ENCODE measurements around the gene BCKDK. TPM values are rescaled to one million over a fixed set of nuclear protein-coding genes. Genes with fewer than 3 reads are reported as not detected.

Gene BCKDK
- total and polyA plus RNA-seq, 2 of the 8 experiments (the other 6 are each of a cell fraction or from before 2014, with no cell fraction given): 49.6 to 77.1 TPM

DNA sequence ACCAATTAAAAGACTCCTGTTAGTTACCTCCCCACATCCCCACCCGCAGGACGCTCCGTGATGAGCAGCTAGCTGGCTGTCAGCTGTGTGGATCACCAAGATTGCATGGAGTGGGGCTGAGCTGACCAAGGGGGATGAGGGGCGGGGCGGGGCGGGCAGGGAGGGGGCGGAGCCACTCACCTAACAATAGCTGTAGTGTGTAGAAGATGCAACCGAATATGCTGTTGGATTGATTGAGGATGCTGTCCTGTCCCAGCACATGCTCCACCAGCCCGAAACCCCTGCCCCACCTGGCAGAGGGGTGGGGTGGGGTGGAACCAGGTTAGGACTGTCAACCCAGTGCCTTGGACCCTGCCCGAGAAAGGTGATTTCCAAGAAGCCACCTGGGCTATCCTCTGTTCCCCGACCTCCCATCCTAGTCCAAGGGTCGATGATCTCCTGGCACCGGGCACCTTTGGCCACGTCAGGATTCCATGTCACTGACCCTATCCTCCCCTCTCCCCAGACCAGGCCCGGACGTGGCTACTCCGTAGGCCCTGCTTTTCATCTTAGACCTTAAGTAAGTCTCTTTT, 15.0 kb upstream of the BCKDK start:
- FAIRE-seq (no peak), DNase-seq (ENCODE audit: low read depth in 1 of 2, low spot score in 2 of 2) (peak in 1 of 2 experiments; percentile 61)
- Histone ChIP-seq H2BK120ac (replicated peaks; ENCODE audit: low read depth, low read length) (no peak overlapping the region), H3K4me2 (ENCODE audit: insufficient read depth in 1 of 2, low read depth in 2 of 2, low read length in 2 of 2) (peak overlapping the region; percentile 85 to 91), H3K18ac (ENCODE audit: extremely low read depth, low read length) (no peak overlapping the region), H2AK5ac (ENCODE audit: low read depth, low read length) (no peak overlapping the region), H2BK12ac (ENCODE audit: low read depth, low read length) (no peak overlapping the region), H3K79me2 (ENCODE audit: control insufficient read depth in 1 of 2, insufficient read depth in 2 of 2, low read length in 2 of 2) (peaks cover 0 to 7% of the 10 kb centered on the region in 2 experiments; a peak in 1 of 4 replicates), H2BK5ac (ENCODE audit: low read depth, low read length) (no peak overlapping the region), H3K23ac (ENCODE audit: insufficient read length) (no peak overlapping the region), H4K8ac (ENCODE audit: extremely low read depth, insufficient read depth, low read length) (no peak overlapping the region; the same call in 1 of the 2 replicates), H2AFZ (ENCODE audit: low read length) (no peak overlapping the region), H4K20me1 (replicated peaks in 1 of 2; ENCODE audit: control insufficient read depth in 1 of 2, insufficient read depth in 2 of 2, low read length in 2 of 2) (peaks cover 8 to 20% of the 10 kb centered on the region in 2 experiments), H4K91ac (replicated peaks; ENCODE audit: insufficient read length, low read length) (no peak overlapping the region), H3K4ac (replicated peaks; ENCODE audit: insufficient read length, low read depth, low read length) (no peak overlapping the region), H3K36me3 (ENCODE audit: control insufficient read depth in 2 of 4, insufficient read depth in 4 of 4, low read length in 3 of 4) (peaks cover 0 to 15% (median 4%) of the 10 kb centered on the region in 4 experiments; a peak in 5 of 8 replicates), H3K14ac (ENCODE audit: insufficient read length) (no peak overlapping the region), H3K27ac (ENCODE audit: low read depth, low read length) (no peak overlapping the region), H3K23me2 (ENCODE audit: low read depth, low read length) (peaks cover 10% of the 10 kb centered on the region), H2BK15ac (ENCODE audit: low read length) (0 out of 2 replicates have a peak overlapping the region, but pooled peaks have one; percentile 29), H3K4me1 (replicated peaks in 1 of 4; ENCODE audit: control insufficient read depth in 3 of 4, insufficient read depth in 4 of 4, low read length in 3 of 4) (peaks cover 0 to 9% (median 3%) of the 10 kb centered on the region in 4 experiments; a peak in 4 of 7 replicates), H2BK20ac (ENCODE audit: low read length) (no peak overlapping the region), H3K27me3 (replicated peaks in 1 of 4; ENCODE audit: control insufficient read depth in 3 of 4, extremely low read depth in 1 of 4, insufficient read depth in 3 of 4, low read length in 3 of 4) (no peaks in the 10 kb centered on the region), H3K4me3 (ENCODE audit: extremely low read depth in 1 of 4, insufficient read depth in 2 of 4, low read depth in 3 of 4, low read length in 4 of 4) (peak overlapping the region; percentile 50 to 96 (median 74); a peak in 7 of 8 replicates), H4K5ac (ENCODE audit: insufficient read length, low read depth, low read length) (no peak overlapping the region), H3K56ac (replicated peaks; ENCODE audit: insufficient read length, low read depth, low read length) (no peak overlapping the region), H3K9ac (replicated peaks in 1 of 4; ENCODE audit: extremely low read depth in 1 of 4, low read depth in 3 of 4, low read length in 3 of 4) (peak overlapping the region in 1 of 4 experiments; percentile 60; a peak in 3 of 7 replicates), H3K79me1 (ENCODE audit: low read depth, low read length) (peaks cover 10% of the 10 kb centered on the region), H3K9me3 (ENCODE audit: insufficient read depth in 2 of 2, low read depth in 1 of 2, low read length in 1 of 2) (no peaks in the 10 kb centered on the region)
- no peak for TF ChIP-seq PHF8 (conservative IDR thresholded peaks at IDR 0.05; ENCODE audit: low read depth, low read length)
- 0 out of 4 replicates have a peak, but pooled peaks of 1 of the 2 experiments have one; percentile 1 for TF ChIP-seq RAD21 (IDR thresholded peaks at IDR 0.05 in 1 of 2, conservative IDR thresholded peaks at IDR 0.05 in 1 of 2; ENCODE audit: low read depth in 2 of 2, low read length in 2 of 2)
- TF ChIP-seq CEBPB (IDR thresholded peaks at IDR 0.05; ENCODE audit: low read depth, low read length): no peak
- no peak for TF ChIP-seq TAF1 (IDR thresholded peaks at IDR 0.05; ENCODE audit: low read depth, low read length)
- TF ChIP-seq, protein P1, sequence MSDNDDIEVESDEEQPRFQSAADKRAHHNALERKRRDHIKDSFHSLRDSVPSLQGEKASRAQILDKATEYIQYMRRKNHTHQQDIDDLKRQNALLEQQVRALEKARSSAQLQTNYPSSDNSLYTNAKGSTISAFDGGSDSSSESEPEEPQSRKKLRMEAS (IDR thresholded peaks at IDR 0.05): no peak
- no peak for TF ChIP-seq FOSL1 (IDR thresholded peaks at IDR 0.05; ENCODE audit: insufficient read depth, low read depth, low read length)
- TF ChIP-seq NANOG (IDR thresholded peaks at IDR 0.05; ENCODE audit: insufficient read depth, low read depth, low read length, poor library complexity, severe bottlenecking): no peak
- TF ChIP-seq RXRA (IDR thresholded peaks at IDR 0.05; ENCODE audit: insufficient read depth, low read depth, low read length): no peak
- ChIA-PET CTCF (ENCODE audit: partially characterized antibody) (interaction anchor here (0.8 to 2.3 kb wide), 8 partner anchors 8 to 108 kb away, joined by 3 to 10 read pairs (median 4); partner anchors contain the start of gene HSD3B7), POLR2A (ENCODE audit: partially characterized antibody) (interaction anchor here (0.6 to 4.2 kb wide), 11 partner anchors 9 to 124 kb away, joined by 3 to 26 read pairs (median 5); partner anchors contain the start of genes FUS, KAT8, ZNF646 and ZNF668)
- WGBS, 2 experiments (ENCODE audit: extremely low coverage in 1 of 2, insufficient coverage in 1 of 2, insufficient read length in 1 of 2, insufficient replicate concordance in 2 of 2, low coverage in 1 of 2, low lambda C conversion rate in 2 of 2, missing lambda C conversion rate in 1 of 2): 44% methylated on average over 12 of the region's 17 CpGs; no CpG with 5 or more reads in 1 of the 2 experiments
